Fibroblast of the conjunctiva (primary cell): ENCODE measurements around the gene SOS2.

ENCODE experiments used
- DNase-seq: peaks from one replicate; pipeline ENCODE4 v3.0.0-alpha.2; 2010; ENCODE audit warnings: low read depth

SOS2 gene

DNA sequence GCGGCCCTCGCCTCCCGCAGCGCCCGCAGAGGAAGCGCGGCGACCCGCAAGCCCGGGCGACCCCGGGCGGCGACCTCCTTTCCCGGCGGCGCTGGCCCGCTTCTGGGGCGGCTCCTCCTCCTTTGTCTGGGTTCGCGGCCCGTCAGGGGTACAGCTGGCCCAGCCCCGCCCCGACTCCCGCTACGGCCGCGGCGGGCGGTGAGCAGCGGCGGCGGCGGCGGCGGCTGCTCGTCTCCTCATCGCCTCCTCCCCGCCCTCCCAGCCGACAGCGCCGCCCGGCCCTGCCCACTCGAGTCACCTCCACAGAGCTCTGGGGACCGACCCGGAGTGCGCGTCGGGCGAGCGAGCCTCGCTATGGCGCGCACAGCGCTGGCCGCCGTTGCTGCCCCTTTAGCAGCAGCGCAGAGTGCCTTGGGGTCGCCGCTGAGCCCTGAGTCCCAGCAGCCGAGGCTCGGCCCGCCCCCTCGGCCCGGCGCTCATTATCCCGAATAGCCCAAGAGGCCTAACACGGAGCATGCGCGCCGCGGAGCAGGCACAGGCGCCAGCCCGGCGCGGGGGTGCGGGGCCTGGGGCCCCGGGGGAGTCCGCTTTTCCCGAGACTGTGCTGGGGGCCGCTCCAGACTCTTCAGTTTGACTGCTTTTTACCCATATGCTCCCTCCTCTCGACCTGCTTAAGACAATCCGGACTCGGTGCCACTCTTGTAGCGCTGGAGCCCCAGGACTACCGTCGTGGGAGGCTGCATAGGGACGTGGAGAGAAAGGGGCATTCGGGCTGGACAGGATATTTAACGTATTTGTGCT, at the start of gene SOS2:
SOS2 (minus strand) TSS at position 104 of the 801 bp plus-strand sequence. CDS start 295 bp downstream, outside the sequence.
- peak; percentile 59 for DNase-seq

DNA sequence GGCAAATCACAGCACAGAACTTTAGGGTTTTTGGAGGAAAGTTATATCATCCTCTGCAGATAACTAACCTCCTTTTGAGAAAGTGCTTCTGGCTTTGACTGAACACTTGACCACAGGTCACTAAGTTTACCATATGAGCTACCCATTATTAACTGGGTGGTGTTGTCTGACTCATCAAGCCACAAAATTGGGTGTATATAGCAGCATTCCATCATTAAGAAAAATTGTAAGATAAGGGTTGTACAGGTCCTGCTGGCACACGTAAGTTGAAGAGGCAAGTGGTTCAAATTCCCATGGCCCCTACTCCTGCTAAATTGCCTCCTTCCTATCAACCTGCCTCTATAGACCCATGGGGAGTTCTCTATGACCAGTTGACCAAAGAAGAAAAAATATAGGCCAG, 41.1 kb upstream of the SOS2 start:
- no peak for DNase-seq

DNA sequence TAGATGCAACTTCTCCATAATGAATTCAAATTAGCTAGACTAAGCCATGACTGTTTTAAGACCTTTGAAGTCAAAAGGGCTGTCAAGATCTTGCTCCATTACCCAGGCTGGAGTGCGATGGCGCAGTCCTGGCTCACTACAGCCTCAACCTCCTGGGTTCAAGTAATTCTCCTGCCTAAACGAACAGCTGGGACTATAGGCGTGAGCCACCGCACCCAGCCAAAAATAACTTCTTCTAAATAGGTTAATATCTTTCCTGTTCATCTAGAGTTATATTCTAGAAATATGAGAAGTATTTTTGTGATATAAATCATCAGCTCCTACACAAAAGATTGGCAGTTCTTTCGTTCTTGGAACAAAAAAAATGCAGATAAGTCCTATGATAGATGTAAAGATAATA, 39.6 kb upstream of the SOS2 start:
- no peak for DNase-seq

DNA sequence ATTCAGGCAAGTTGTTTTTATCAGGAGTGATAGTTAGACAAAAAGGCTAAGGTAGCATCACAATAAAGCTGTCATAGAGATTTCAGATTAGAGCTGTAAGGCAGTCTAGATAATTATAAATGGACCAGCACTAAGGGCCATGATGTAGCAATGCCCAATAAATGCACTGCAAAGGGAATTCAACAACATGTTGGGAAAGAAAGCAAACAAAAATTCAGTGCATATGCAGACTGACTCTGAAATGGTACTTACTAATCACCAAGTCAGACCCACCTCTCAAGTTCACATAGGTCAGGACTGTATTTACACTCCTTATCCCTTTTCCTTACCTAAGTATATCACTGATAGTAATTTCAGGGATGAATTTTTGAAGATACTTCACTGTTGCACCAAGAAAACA, 33.7 kb upstream of the SOS2 start:
- DNase-seq = no peak

DNA sequence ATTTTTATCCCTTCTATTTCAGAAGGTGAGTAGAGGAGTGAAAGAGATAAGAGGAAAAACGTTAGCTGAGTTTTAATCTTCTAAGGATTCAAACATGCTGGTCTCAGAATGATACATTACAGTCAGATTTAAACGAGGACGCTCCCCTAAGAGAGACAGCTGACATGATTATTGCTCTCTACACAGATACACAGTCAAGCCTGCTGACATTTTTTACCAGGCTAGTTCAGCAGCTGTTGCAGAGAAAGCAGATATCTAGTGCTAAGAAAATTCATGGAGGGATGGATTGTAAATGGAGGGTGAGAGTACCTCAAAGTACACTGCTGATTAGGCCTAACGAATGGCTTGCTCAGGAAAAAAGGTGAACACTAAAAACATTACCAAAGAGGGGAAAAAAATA, 31.9 kb upstream of the SOS2 start:
- no peak for DNase-seq

DNA sequence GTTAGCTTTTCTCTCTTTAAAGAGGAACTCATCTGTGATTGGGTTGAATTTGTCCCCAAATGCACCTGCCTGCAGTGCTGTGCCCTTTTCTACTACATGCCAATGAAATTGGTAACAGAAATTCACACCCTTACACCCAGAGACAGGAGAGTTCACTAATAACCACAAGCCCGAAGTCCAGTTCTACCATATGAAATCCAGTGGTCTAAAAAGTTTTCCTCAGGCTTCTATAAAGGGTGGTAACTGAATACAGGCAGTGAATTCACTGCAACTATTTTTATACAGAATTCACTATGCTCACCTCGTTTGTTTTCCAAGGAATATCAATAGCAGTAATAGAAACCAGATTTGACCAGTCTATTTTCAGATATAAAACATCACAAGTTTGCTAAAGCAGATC, 31.5 kb upstream of the SOS2 start:
- DNase-seq = no peak

DNA sequence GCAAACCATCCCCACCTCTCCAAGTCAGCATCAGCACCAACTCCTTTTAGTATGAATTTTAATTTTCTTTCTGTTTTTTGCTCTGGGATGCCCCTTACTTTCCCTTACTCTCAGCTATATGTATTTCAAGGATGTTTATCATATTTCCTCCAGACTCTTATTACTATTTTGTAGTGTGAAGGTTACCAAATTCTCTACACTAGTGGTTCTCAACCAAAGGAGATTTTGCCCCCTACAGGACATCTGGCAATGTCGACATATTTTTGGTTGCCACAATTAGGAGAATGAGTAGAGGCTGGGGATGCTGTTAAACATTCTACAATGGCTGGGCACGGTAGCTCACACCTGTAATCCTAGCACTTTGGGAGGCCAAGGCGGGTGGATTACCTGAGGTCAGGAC, 29.1 kb upstream of the SOS2 start:
- DNase-seq = peak; percentile 26

DNA sequence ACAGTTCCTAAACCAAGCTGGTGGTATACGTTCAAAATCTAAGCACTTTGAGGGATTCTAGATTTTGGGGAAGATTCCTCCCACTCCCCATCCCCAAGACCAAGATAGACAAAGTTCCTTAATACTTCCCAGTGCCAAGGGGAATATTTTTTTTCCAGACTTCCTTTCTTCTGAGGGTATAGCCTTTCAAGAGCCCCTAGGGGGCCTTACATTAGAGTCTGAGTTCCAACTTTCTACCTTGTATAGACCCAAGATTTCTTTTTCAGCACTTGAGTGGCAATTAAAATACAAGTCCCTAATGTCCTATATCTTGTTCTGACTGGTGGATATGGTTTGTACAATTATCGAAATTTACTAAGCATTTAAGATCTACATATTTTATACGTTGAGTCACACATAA, 28.7 kb upstream of the SOS2 start:
- no peak for DNase-seq

DNA sequence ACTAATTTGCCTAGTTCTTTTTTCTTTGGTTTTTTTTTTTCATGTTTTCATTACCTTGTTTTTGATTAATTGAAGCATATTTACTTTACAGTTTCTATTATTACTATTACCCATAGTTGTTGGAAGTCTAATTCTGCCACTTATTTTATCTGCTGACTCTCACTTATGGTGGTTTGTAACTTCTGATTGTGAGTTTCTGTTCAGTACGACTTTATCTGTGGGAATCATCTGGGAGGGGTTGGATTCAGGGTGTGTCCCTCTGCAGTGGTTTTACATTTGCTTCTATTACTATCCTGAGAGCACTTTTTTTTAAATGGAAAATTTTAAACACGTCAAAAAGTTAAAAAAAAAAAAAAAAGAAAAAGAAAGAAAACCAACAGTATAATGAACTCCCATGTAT, 26.4 kb upstream of the SOS2 start:
- no peak for DNase-seq

DNA sequence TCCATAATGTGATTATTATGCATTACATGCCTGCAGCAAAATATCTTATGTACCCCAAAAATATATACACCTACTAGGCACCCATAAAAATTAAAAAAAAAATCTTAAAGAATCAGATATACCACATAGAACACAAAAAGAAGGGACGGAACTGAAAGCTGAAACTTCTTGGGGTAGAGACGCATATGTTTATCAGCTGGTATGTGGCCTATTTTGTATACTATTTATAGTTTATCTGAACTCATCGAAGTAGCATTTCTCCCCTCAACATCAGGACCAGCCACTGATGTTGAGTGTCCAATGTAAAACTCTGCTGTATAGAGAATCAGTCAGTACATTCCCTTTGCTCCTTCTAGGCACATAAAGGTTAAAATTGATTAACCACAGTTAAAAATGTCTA, 22.9 kb upstream of the SOS2 start:
- no peak for DNase-seq

DNA sequence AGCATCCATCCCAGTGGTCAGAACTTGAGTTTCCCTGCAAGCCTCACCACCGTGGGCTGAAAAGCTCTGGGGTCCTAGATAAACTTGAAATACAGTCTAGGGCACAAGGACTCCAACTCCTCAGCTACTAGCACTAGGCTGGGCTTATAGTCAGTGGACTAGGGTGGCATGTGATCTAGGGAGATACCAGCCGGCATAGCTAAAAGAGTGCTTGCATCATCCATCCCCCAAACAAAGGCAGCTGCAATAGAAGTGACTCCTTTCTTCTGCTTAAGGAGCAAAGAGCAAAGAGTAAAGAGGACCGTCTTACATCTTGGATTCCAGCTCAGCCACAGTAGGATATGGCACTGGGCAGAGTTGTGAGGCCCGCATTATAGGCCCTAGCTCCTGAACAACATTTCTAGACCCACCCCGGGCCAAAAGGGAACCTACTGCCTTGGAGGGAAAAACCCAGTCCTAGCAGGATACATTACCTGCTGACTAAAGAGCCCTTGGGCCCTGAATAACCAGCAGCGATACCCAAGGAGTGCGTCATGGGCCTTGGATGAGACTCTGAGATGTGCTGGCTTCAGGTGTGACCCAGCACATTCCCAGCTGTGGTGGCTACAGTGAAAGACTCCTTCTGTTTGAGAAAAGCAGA, 17.9 kb upstream of the SOS2 start:
- no peak for DNase-seq

DNA sequence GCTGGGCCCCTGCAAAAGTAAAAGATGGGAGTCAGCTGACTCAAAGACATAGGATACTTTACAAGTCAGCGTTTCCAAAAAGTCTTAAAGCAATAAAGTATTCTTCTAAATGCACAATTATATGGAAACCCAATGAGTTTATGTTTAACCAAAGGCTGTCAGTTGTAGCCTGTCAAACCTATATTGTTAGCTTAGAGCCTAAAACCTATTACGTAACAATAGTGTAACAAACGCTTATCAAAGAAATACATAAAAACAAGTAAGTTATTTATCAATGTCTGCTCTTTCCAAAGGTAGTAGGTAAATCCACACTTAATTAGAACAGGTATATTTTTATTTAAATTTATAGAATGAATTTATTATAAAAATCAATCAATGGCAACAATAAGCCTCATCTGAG, 15.9 kb upstream of the SOS2 start:
- DNase-seq = no peak

DNA sequence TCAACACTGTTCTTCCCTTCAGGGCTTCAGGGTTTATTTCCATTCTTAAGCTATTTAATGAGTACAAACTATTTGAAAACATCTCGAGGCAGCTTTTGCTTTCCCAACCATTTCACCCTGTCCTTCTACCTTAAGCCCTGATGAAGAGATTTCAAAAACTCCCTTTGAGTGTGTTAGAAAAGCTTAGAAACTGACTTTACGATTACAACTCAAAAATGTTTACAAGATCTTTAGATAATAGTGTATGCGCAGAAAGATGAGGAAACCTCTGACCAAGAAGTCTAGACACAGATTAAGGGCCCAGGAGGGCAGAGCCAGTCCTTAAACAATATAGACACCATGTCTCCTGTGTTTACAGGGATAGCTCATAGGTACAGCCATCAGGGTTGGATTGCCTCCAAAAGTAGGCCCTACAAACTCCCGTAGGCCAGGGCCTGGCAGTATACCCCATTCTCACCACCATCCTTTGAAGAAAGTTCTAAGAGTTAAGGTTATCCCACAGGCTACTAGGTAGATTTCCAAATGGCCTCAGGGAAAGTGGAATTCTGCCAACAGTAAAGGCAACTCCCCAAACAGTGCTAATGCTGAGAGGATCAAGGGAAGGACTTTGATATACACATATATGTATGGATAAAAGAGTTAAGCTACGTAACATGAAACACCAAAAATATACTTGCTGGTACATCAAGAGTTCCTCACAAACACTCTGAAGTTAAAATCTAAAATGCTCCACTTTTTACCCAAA, 11.4 kb upstream of the SOS2 start:
- DNase-seq = no peak

DNA sequence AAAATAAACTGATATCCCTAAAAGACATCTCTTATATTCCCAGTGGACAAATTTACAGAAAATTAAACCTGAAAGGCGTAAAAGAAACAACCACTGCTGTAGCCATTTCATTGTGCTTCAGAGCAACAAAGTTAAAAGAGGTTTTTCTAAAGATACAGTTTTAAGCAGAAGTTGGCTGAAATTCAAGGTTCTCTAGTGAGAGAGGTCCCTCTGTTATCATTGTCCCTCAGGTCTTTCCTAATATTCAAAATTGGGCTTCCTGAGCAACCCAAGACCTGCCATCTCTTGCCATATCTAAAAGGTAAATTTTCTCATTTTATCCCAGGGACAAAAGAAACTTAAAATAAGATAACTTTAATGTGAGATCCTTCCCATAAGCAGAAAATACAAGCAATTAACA, 10.7 kb upstream of the SOS2 start:
- no peak for DNase-seq

DNA sequence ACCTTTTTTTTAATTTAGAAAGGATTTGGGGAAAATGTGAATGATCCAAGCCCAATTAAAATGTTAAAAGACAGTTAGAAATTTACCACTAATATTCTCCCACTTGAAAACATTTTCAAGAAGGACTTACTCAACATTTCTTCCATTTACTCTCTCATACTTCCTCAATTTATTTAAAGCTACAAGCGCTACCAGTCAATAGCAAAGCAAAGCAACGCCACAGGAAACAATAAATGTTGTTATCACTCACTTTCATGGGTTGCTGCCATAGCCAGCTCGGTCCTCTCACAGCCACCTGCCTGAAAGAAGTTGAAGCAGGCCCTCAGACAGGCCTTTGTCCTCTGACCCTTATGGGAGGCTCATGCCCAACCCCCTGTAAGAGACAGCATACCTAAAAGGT, 6.0 kb upstream of the SOS2 start:
- no peak for DNase-seq

DNA sequence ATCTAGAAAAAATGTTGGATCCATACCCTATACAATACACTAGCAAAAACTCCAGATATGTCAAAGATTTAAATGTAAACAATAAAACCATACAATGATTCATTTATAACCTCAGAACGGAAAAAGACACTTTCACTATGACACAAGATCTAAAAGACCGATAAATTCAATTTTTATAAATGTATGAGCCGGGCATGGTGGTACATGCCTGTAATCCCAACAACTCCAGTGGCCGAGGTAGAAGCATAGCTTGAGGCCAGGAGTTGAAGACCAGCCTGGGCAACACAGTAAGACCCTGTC, 2.5 kb upstream of the SOS2 start:
- DNase-seq = no peak

DNA sequence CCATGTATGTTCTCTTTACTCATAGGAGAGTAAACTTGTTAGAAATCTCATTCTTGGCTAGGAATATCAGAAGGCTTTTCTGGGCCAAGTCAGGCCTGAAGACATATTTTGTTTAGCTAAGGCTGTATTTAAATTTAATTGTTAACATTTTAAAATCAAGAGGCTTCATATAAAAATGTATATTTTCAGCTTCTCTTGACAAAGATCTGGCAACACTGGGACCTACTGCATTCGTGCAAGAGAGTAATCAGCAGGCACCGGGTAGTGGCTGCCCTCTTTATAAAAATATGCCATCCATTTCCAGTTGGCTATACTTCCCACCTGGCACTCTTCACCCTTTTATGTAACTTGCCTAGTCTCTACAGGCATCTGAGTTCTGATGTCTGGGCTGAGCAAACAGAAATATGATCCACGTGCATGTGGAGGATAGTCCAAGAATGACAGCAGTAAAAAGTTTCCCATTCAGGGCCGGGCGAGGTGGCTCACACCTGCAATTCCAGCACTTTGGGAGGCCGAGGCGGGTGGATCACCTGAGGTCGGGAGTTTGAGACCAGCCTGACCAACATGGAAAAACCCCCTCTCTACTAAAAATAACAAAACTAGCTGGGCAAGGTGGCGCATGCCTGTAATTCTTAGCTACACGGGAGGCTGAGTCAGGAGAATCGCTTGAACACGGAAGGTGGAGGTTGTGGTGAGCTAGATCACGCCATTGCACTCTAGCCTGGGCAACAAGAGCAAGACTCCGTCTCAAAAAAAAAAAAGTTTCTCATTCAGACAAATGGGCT, 2.0 kb upstream of the SOS2 start:
- no peak for DNase-seq

DNA sequence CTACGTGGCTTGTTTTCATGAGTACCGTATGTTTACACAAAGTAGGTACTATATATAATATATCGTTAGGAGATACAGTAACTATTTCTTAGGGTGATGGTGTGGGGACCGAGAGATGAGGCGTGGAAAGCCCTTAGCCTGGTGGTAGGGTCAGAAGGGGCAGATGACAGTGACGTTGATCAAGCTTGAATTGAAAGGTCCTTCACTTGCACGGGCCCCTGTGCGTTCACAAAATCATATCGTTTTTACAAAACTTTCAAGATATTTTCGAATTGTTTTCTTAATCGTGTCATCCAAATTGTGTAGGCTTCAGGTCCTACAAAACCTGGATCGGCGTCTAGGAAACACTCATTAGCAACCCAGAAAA, 881 bp upstream of the SOS2 start:
- DNase-seq = no peak

DNA sequence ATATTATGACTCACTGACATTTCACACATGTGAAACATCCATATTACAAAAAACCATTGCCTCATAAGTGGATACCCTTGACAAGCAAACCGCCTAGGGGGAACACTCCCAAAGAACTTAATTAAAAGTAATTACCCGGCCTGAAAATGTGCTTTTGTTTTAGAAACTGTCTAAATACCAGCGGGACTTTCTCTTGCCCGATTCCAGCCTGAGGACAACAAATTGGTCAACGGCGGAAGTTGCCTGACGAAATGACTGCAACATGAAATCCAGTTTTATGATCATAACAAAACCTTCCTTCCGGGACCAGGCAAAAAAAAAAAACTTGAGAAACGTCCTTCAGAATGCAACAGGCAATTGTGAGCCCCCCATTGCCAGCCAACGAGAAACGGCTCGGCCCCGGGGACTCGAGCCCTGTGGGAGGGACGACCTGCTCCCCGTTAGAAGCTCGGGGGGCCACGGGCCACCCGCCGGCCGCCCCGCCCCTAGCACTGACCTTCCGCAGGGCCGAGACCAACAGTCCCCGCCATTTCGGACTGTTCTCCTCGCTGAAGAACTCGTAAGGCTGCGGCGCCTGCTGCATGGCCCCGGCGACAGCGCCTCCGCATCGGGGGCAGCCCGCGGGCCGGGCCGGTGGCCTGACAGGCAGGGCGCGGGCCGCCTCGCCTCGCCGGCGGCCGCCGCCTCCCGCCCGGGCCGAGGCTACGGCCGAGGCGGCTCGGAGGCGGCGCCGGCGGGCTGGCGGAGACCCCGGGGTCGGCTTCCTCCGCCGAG, 490 bp downstream of the SOS2 start:
- peak; percentile 43 for DNase-seq

DNA sequence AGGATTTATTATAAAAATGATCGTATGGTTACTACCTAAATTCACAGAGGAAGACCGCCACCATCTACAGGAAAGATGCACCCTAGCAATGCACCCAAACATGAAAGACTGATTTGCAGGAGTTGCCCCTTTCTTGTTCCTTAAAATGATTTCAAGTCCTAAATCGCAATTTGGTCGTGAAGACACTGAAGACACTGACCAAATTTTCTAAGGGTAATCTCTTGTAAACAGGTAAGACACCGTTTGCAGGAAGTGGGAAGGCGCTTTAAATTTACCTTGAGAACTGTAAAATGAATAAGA, 1.0 kb downstream of the SOS2 start:
- no peak for DNase-seq

DNA sequence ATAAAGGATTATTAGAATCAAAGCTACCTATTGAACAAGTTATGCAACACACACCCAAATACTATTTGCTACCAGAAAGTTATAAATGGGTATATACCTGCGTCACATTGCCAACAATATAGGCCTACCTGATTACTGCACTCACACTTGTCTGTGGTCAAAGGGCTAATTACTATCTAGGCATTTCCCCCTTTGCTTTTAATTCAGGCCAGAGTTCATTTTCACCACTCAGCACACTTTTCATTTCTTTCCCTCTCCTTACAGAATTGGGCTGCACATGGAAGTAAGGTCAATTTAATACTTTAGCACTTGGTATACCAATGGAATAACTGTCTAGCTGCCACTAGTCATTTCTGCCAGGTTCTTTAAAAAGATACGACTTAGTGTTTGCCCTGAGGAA, 1.7 kb downstream of the SOS2 start:
- DNase-seq = no peak

DNA sequence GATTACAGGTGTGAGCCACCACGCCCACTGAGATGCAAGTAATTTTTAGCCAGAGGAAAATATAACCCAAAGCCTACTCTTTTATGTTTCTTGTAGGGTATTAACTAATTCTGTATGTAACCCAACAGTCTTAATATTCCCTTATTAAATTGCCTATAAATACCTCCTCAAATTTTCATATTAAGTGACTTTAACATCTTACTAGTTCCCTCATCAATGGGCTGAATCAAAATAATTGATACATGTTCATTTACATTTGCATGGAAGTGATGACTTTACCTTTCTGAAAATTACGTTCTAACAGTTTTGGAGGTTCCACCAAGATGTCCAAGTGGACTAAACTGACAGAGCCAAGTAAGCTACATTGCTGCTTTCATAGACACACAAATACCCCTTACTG, 3.1 kb downstream of the SOS2 start:
- DNase-seq = no peak
